Caco-2 (cell line): ENCODE measurements around the gene SSRP1. TPM values are rescaled to one million over a fixed set of nuclear protein-coding genes. Genes with fewer than 3 reads are reported as not detected.

Experiments
- BruUV-seq: library from RNA; stranded (reverse); fragments of 400-500 nt; replicated peaks from 2 replicates; lab custom pipeline; 2021; lab: Mats Ljungman, UMichigan
- CTCF ChIA-PET: fragments of 300-600 bp; sonication (Branson Sonifier 250); formaldehyde crosslinking; loops from one replicate; lab custom pipeline; 2022; ENCODE audit warnings: antibody characterized with exemption; lab: Charles Lee
- POLR2A ChIA-PET: fragments of 300-600 bp; sonication (Branson Sonifier 250); formaldehyde crosslinking; loops from one replicate; lab custom pipeline; 2022; ENCODE audit warnings: antibody characterized with exemption; lab: Charles Lee
- DNase-seq, 2 experiments: peaks; one replicate each; pipeline versions ENCODE4 v3.0.0 to v3.0.0-alpha.2; 2020 to 2022
- H3K27me3 ChIP-seq: replicated peaks from 2 replicates; pipeline ENCODE4 v1.6.0; 2011; ENCODE audit warnings: low read length; ENCODE audit not compliant: control insufficient read depth, insufficient read depth
- H3K36me3 ChIP-seq: 2 replicates; pipeline ENCODE4 v1.5.1; 2011; ENCODE audit warnings: low read length; ENCODE audit not compliant: control insufficient read depth, insufficient read depth
- H3K4me1 ChIP-seq: fragments of 250-450 bp; sonication (Bioruptor Pico); 2 replicates; pipeline ENCODE4 v1.5.1; 2020; ENCODE audit warnings: mild to moderate bottlenecking
- H3K4me3 ChIP-seq: 2 replicates; pipeline ENCODE4 v1.5.1; 2011; ENCODE audit warnings: low read depth, mild to moderate bottlenecking, control low read depth, low read length
- H3K9me3 ChIP-seq: fragments of 250-450 bp; sonication (Bioruptor Pico); 2 replicates; pipeline ENCODE4 v1.5.1; 2020; ENCODE audit warnings: mild to moderate bottlenecking, moderate library complexity
- H3K27ac Mint-ChIP-seq: one replicate; pipeline ENCODE4 v1.8.0; 2022; ENCODE audit warnings: mixed read lengths; ENCODE audit not compliant: unreplicated experiment
- H3K27me3 Mint-ChIP-seq: one replicate; pipeline ENCODE4 v1.8.0; 2022; ENCODE audit warnings: mixed read lengths; ENCODE audit not compliant: insufficient read depth, unreplicated experiment
- H3K36me3 Mint-ChIP-seq: one replicate; pipeline ENCODE4 v1.8.0; 2022; ENCODE audit warnings: mild to moderate bottlenecking, mixed read lengths; ENCODE audit not compliant: insufficient read depth, unreplicated experiment
- H3K4me1 Mint-ChIP-seq: one replicate; pipeline ENCODE4 v1.8.0; 2022; ENCODE audit warnings: low read depth, mixed read lengths; ENCODE audit not compliant: unreplicated experiment
- H3K4me3 Mint-ChIP-seq: one replicate; pipeline ENCODE4 v1.8.0; 2022; ENCODE audit warnings: mild to moderate bottlenecking, moderate library complexity, mixed read lengths; ENCODE audit not compliant: unreplicated experiment
- H3K9me3 Mint-ChIP-seq: one replicate; pipeline ENCODE4 v1.8.0; 2022; ENCODE audit warnings: mixed read lengths; ENCODE audit not compliant: unreplicated experiment
- CTCF ChIP-seq, 2 experiments: fragments of 200-600 bp in 1 of 2; IDR thresholded peaks; 1 replicate in 1 of 2; 2 replicates in 1 of 2; pipeline versions ENCODE4 v1.5.1 to v1.8.0; 2011 to 2022; ENCODE audit warnings: antibody characterized with exemption in 1 of 2, control low read depth in 1 of 2, inconsistent platforms in 1 of 2, low read depth in 1 of 2, low read length in 1 of 2, mild to moderate bottlenecking in 1 of 2, moderate library complexity in 1 of 2; ENCODE audit not compliant: insufficient read depth in 1 of 2, severe bottlenecking in 1 of 2, unreplicated experiment in 1 of 2
- intact Hi-C: fragments of 100-400 bp; cut with micrococcal nuclease; formaldehyde crosslinking; loops from one replicate; pipeline ENCODE4 v1.10.0; 2022; ENCODE audit not compliant: unreplicated experiment
- total RNA-seq: library from RNA; stranded (reverse); gene quantifications from 2 replicates; pipeline ENCODE4 v1.2.3, GENCODE V29; 2022

The SSRP1 gene
- total RNA-seq, 1 experiment from 2014 or later: 212 TPM

- Mint-ChIP-seq H3K4me3 (no peak overlapping the region), H3K4me1 (peaks cover 5% of the 10 kb centered on the region), H3K27me3 (no peaks in the 10 kb centered on the region), H3K36me3 (no peaks in the 10 kb centered on the region), H3K27ac (no peak overlapping the region), H3K9me3 (no peaks in the 10 kb centered on the region)
- Histone ChIP-seq H3K4me1 (peaks cover 6% of the 10 kb centered on the region; the same call in 1 of the 2 replicates), H3K27me3 (no peaks in the 10 kb centered on the region), H3K9me3 (no peaks in the 10 kb centered on the region), H3K4me3 (no peak overlapping the region), H3K36me3 (no peaks in the 10 kb centered on the region)
- intact Hi-C loops: loop anchor here (5.0 to 10.0 kb wide), 2 partner anchors 55 to 1177 kb away; no protein-coding TSS in a partner anchor
- ChIA-PET POLR2A (no interaction called here), CTCF (interaction anchor here (0.6 to 1.2 kb wide), 6 partner anchors 10 to 293 kb away, joined by 3 to 4 read pairs (median 3); no protein-coding TSS in a partner anchor)
- TF ChIP-seq CTCF (IDR thresholded peaks at IDR 0.05; ENCODE audit: insufficient read depth in 1 of 2, low read depth in 1 of 2, low read length in 1 of 2, severe bottlenecking in 1 of 2, unreplicated experiment in 1 of 2): no peak
- BruUV-seq: no TSS peak
- no peak for DNase-seq
Measured at GRCh38 chr11:57347336-57347735, 11.6 kb upstream of the SSRP1 start.

DNA sequence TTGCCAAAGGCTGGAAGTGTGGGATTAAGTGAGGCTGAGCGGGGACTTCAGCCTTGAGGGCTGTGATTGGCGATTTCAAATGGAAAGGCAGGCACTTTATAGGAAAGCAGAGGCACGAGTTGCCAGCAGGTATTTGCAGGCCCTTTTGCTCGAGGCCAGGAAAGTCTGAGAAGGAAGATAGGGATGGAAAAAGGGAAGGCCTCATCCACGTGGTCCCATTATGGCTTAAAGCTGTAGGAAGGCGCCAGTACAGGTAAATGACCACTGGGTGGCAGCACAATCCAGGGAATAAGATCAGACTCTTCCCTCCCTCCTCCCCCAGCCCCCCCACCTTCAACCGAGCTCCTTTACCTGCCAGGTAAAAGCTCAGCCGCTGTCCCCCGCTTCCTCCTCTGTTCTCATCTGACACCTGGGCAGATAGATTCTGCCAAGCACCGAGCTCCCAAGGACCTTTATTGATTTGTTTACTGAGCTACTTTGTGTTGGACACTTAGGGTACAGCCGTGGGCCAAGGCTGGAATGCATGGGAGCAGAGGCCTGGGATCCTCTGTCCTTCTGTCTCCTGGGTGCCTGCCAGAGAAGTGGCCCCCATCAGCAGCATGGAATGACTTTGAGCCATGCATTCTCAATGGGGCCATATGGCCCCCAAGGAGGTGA lies 10.0 kb upstream of the SSRP1 start:
- Histone ChIP-seq H3K36me3 (no peaks in the 10 kb centered on the region), H3K9me3 (no peaks in the 10 kb centered on the region), H3K4me1 (peaks cover 6% of the 10 kb centered on the region; the same call in 1 of the 2 replicates), H3K27me3 (no peaks in the 10 kb centered on the region), H3K4me3 (no peak overlapping the region)
- Mint-ChIP-seq H3K4me1 (peaks cover 7% of the 10 kb centered on the region), H3K27ac (no peak overlapping the region), H3K4me3 (no peak overlapping the region), H3K9me3 (no peaks in the 10 kb centered on the region), H3K36me3 (no peaks in the 10 kb centered on the region), H3K27me3 (no peaks in the 10 kb centered on the region)
- ChIA-PET POLR2A (interaction anchor here (0.6 to 0.9 kb wide), 2 partner anchors 34 to 940 kb away, joined by 3 read pairs; no protein-coding TSS in a partner anchor), CTCF (interaction anchor here (0.6 to 2.5 kb wide), 35 partner anchors 8 to 415 kb away, joined by 3 to 39 read pairs (median 4); partner anchors contain the start of genes RTN4RL2, SSRP1, TIMM10 and UBE2L6)
- peak; percentile 78 to 86 for TF ChIP-seq CTCF (IDR thresholded peaks at IDR 0.05; ENCODE audit: insufficient read depth in 1 of 2, low read depth in 1 of 2, low read length in 1 of 2, severe bottlenecking in 1 of 2, unreplicated experiment in 1 of 2)
- BruUV-seq: no TSS peak
- intact Hi-C loops: loop anchor here (1.0 to 10.0 kb wide), 8 partner anchors 57 to 1179 kb away; no protein-coding TSS in a partner anchor
- DNase-seq: peak; percentile 76 to 82

DNA sequence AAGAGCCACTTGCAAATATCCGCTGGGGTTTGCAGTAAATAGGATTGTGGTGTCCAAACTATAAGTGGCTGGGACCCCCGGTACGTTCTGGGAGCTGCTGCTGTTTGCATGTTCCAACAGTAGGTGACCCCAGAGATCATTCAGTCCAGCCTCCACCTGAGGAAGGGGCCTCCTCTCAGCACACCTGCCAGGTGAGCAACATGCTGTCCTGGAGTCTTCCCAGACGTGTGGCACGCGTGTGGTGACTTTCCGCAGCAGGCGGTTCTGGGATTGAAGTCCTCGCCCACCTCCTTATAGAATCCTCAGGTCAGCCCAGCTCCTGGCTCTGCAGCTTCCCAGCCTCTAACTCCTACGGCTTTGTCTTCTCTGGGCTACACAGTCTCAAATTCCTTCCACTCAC lies 9.1 kb upstream of the SSRP1 start:
- POLR2A ChIA-PET: no interaction called here

More for the DNA sequence above, 9.1 kb upstream of the SSRP1 start:
- BruUV-seq: no TSS peak
- intact Hi-C loops: loop anchor here (1.0 to 10.0 kb wide), 9 partner anchors 57 to 1180 kb away; no protein-coding TSS in a partner anchor
- Mint-ChIP-seq H3K36me3 (no peaks in the 10 kb centered on the region), H3K27ac (no peak overlapping the region), H3K27me3 (no peaks in the 10 kb centered on the region), H3K4me1 (peaks cover 12% of the 10 kb centered on the region), H3K9me3 (no peaks in the 10 kb centered on the region), H3K4me3 (no peak overlapping the region)
- no peak overlapping the region for H3K4me3 ChIP-seq
- CTCF ChIA-PET: interaction anchor here (0.6 to 2.5 kb wide), 5 partner anchors 17 to 299 kb away, joined by 4 to 25 read pairs (median 6); partner anchors contain the start of gene TIMM10
- no peak for TF ChIP-seq CTCF (IDR thresholded peaks at IDR 0.05; ENCODE audit: insufficient read depth in 1 of 2, low read depth in 1 of 2, low read length in 1 of 2, severe bottlenecking in 1 of 2, unreplicated experiment in 1 of 2)
- H3K9me3 ChIP-seq: no peaks in the 10 kb centered on the region
- no peaks in the 10 kb centered on the region for H3K27me3 ChIP-seq
- DNase-seq: no peak
- H3K36me3 ChIP-seq: no peaks in the 10 kb centered on the region
- H3K4me1 ChIP-seq: peaks cover 6% of the 10 kb centered on the region; the same call in 1 of the 2 replicates
